ENCODE measurements around the gene ZRANB3.

Gene ZRANB3

GRCh38 chr2:135248611-135249010, 282.4 kb downstream of the ZRANB3 start:
- no peaks in the 10 kb centered on the region for H3K79me2 ChIP-seq (ENCODE audit: low read length)
- TF ChIP-seq EZH2phosphoT487 (IDR thresholded peaks at IDR 0.05; ENCODE audit: low read depth), result no peak
- TF ChIP-seq CTCF (IDR thresholded peaks at IDR 0.05; ENCODE audit: low read depth, low read length), result no peak
- no peaks in the 10 kb centered on the region for H4K20me1 ChIP-seq (ENCODE audit: insufficient read depth, low read length)
- no peaks in the 10 kb centered on the region for H3K36me3 ChIP-seq (replicated peaks; ENCODE audit: low read depth, low read length)
- H3K9me3 ChIP-seq (ENCODE audit: insufficient read depth, low read length), result no peaks in the 10 kb centered on the region
- H3K4me1 ChIP-seq (ENCODE audit: low read length), result no peaks in the 10 kb centered on the region
- H3K9ac ChIP-seq (ENCODE audit: low read length), result no peak overlapping the region
- H3K27ac ChIP-seq (ENCODE audit: low read length), result no peak overlapping the region
- H2AFZ ChIP-seq (ENCODE audit: low read depth, low read length), result no peak overlapping the region
- H3K27me3 ChIP-seq (ENCODE audit: low read depth, low read length), result no peaks in the 10 kb centered on the region
- no peak overlapping the region for H3K4me2 ChIP-seq (ENCODE audit: low read length)
- H3K4me3 ChIP-seq (ENCODE audit: low read length), result no peak overlapping the region

GRCh38 chr2:135246711-135247270, 284.2 kb downstream of the ZRANB3 start:
- Histone ChIP-seq H3K4me2 (ENCODE audit: low read length) (no peak overlapping the region), H3K36me3 (replicated peaks; ENCODE audit: low read depth, low read length) (no peaks in the 10 kb centered on the region), H3K27ac (ENCODE audit: low read length) (no peak overlapping the region), H3K9ac (ENCODE audit: low read length) (no peak overlapping the region), H3K4me1 (ENCODE audit: low read length) (no peaks in the 10 kb centered on the region), H3K9me3 (ENCODE audit: insufficient read depth, low read length) (no peaks in the 10 kb centered on the region), H2AFZ (ENCODE audit: low read depth, low read length) (no peak overlapping the region), H3K79me2 (ENCODE audit: low read length) (no peaks in the 10 kb centered on the region), H3K4me3 (ENCODE audit: low read length) (no peak overlapping the region), H4K20me1 (ENCODE audit: insufficient read depth, low read length) (no peaks in the 10 kb centered on the region), H3K27me3 (ENCODE audit: low read depth, low read length) (no peaks in the 10 kb centered on the region)
- TF ChIP-seq EZH2phosphoT487 (IDR thresholded peaks at IDR 0.05; ENCODE audit: low read depth), result no peak
- no peak for TF ChIP-seq CTCF (IDR thresholded peaks at IDR 0.05; ENCODE audit: low read depth, low read length)

- H3K79me2 ChIP-seq (ENCODE audit: low read length), result no peaks in the 10 kb centered on the region
- no peaks in the 10 kb centered on the region for H3K4me1 ChIP-seq (ENCODE audit: low read length)
- no peaks in the 10 kb centered on the region for H4K20me1 ChIP-seq (ENCODE audit: insufficient read depth, low read length)
- H3K27me3 ChIP-seq (ENCODE audit: low read depth, low read length), result no peaks in the 10 kb centered on the region
- H3K9ac ChIP-seq (ENCODE audit: low read length), result no peak overlapping the region
- no peak overlapping the region for H3K27ac ChIP-seq (ENCODE audit: low read length)
- no peaks in the 10 kb centered on the region for H3K9me3 ChIP-seq (ENCODE audit: insufficient read depth, low read length)
- H3K36me3 ChIP-seq (replicated peaks; ENCODE audit: low read depth, low read length), result no peaks in the 10 kb centered on the region
- no peak overlapping the region for H2AFZ ChIP-seq (ENCODE audit: low read depth, low read length)
- TF ChIP-seq CTCF (IDR thresholded peaks at IDR 0.05; ENCODE audit: low read depth, low read length) (no peak), EZH2phosphoT487 (IDR thresholded peaks at IDR 0.05; ENCODE audit: low read depth) (no peak)
- H3K4me2 ChIP-seq (ENCODE audit: low read length), result no peak overlapping the region
- H3K4me3 ChIP-seq (ENCODE audit: low read length), result no peak overlapping the region
Measured at GRCh38 chr2:135245071-135245470, 285.9 kb downstream of the ZRANB3 start.

GRCh38 chr2:135238651-135239050, 292.4 kb downstream of the ZRANB3 start:
- Histone ChIP-seq H3K4me3 (ENCODE audit: low read length) (no peak overlapping the region), H4K20me1 (ENCODE audit: insufficient read depth, low read length) (no peaks in the 10 kb centered on the region), H3K27me3 (ENCODE audit: low read depth, low read length) (no peaks in the 10 kb centered on the region), H3K79me2 (ENCODE audit: low read length) (no peaks in the 10 kb centered on the region), H3K36me3 (replicated peaks; ENCODE audit: low read depth, low read length) (no peaks in the 10 kb centered on the region), H3K4me1 (ENCODE audit: low read length) (no peaks in the 10 kb centered on the region), H3K9ac (ENCODE audit: low read length) (no peak overlapping the region), H3K9me3 (ENCODE audit: insufficient read depth, low read length) (no peaks in the 10 kb centered on the region), H3K4me2 (ENCODE audit: low read length) (no peak overlapping the region), H3K27ac (ENCODE audit: low read length) (no peak overlapping the region), H2AFZ (ENCODE audit: low read depth, low read length) (no peak overlapping the region)
- TF ChIP-seq EZH2phosphoT487 (IDR thresholded peaks at IDR 0.05; ENCODE audit: low read depth) (no peak), CTCF (IDR thresholded peaks at IDR 0.05; ENCODE audit: low read depth, low read length) (no peak)

Data from OCI-LY3 (cell line).